Sigmoid colon (tissue), 7 donors: ENCODE data around the gene RPL3. TPM values are rescaled to one million over a fixed set of nuclear protein-coding genes. Genes with fewer than 3 reads are reported as not detected.
A peak's percentile ranks its signal among the peaks of the same experiment; 100 is the strongest.

ENCODE experiments used
- DNase-seq: peaks from one replicate; pipeline ENCODE4 v3.0.0-alpha.2; 2019
- H3K27ac ChIP-seq, 4 donors: fragments of 200-600 bp; sonication (generic); one replicate each; pipeline ENCODE4 v1.5.1; 2016 to 2019; ENCODE audit warnings: mild to moderate bottlenecking in 1 of 4
- H3K27me3 ChIP-seq, 3 donors: fragments of 200-600 bp; sonication (generic); one replicate each; pipeline ENCODE4 v1.5.1; 2019; ENCODE audit warnings: mild to moderate bottlenecking in 1 of 3
- H3K36me3 ChIP-seq, 4 donors: fragments of 200-600 bp; sonication (generic); one replicate each; pipeline ENCODE4 v1.5.1; 2016 to 2019
- H3K4me1 ChIP-seq, 4 donors: fragments of 200-600 bp; sonication (generic); one replicate each; pipeline ENCODE4 v1.5.1; 2017 to 2019
- H3K4me3 ChIP-seq, 4 donors: fragments of 200-600 bp; sonication (generic); one replicate each; pipeline ENCODE4 v1.5.1; 2017 to 2019; ENCODE audit warnings: mild to moderate bottlenecking in 2 of 4, moderate library complexity in 1 of 4
- H3K9me3 ChIP-seq, 4 donors: fragments of 200-600 bp in 3 of 4; sonication (generic) in 3 of 4; one replicate each; pipeline versions ENCODE4 v1.5.1 to v1.6.1; 2013 to 2019
- EP300 ChIP-seq, 4 donors: sonication (generic); formaldehyde crosslinking; IDR thresholded peaks; one replicate each; pipeline ENCODE4 v1.6.1; 2017; ENCODE audit warnings: antibody characterized with exemption in 4 of 4
- POLR2A ChIP-seq, 2 donors: fragments of 450-650 bp; IDR thresholded peaks; one replicate each; pipeline ENCODE4 v1.6.1; 2016; ENCODE audit warnings: antibody characterized with exemption in 2 of 2, mild to moderate bottlenecking in 2 of 2, moderate library complexity in 2 of 2
- POLR2AphosphoS5 ChIP-seq, 4 donors: sonication (generic); formaldehyde crosslinking; IDR thresholded peaks; one replicate each; pipeline ENCODE4 v1.6.1; 2017; ENCODE audit warnings: antibody characterized with exemption in 4 of 4
- WGBS, 2 donors: extraction: QIAGEN DNeasy Blood & Tissue Kit; methylation state at CpG; one replicate each; pipeline ENCODE4 v1.1.7; 2013; 5-methylcytosine and 5-hydroxymethylcytosine counted together
- intact Hi-C: fragments of 100-400 bp; cut with DNase I; formaldehyde crosslinking; loops from one replicate; pipeline ENCODE4 v1.15.1; 2023
- polyA plus RNA-seq, 3 donors: library from polyadenylated mRNA; stranded (reverse); fragments of 200-250 nt; gene quantifications; one replicate each; pipeline ENCODE4 v1.2.3, GENCODE V29; 2013
- total RNA-seq, 4 donors: library from RNA; depleted of rRNA; stranded (reverse); fragments of >200 nt; gene quantifications; one replicate each; pipeline ENCODE4 v1.1.0, GENCODE V29; 2016
- TF ChIP-seq, protein P1 (sequence below), 4 experiments: fragments of 450-650 bp in 3 of 4; fragments of 200-600 bp in 1 of 4; IDR thresholded peaks; one replicate each; pipeline ENCODE4 v1.5.1; 2016 to 2019; ENCODE audit warnings: antibody characterized with exemption in 4 of 4, mild to moderate bottlenecking in 3 of 4, moderate library complexity in 2 of 4
- donor health status: healthy with polysubstance abuse.
- donor health status: Bipolar disorder and iron deficiency.
- donor health status: healthy.

The RPL3 gene
- total and polyA plus RNA-seq, 7 donors: 1,532 to 4,917 (median 2,212) TPM

DNA sequence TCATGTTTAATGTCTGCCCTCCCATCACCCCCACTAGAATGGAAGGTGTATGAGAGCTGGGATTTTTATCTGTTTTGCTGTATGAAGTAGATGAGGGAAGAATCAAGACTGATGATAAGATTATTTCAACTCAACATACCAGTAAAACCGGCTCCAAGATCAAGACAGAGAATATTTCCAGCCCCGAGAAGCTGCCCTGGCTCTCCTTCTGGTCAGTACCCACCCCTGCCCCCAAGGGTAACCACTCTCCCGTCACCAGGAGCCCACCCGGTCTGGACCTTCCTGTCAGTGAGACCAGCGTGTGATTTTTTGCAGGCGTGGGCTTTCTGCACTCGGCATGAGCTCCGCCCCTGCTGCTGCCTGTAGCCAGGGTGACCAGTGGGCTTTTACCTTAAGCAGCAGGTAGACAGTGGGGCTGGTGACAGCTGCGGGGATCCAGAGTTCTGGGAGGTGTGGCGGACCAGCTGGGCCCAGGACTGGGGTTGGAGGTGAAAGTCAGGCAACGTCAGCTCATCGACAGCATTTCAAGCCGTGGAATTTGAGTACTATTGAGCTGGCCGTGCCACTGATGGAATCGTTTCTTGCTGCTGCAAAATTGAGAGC, 25.6 kb downstream of the RPL3 start:
- 73 to 86% methylated on average over 15 of the region's 15 CpGs for WGBS, 2 donors
- DNase-seq: no peak
- Histone ChIP-seq H3K4me3 (no peak overlapping the region), H3K36me3 (no peaks in the 10 kb centered on the region), H3K27ac (no peak overlapping the region), H3K4me1 (peaks cover 0 to 44% (median 33%) of the 10 kb centered on the region in 4 donors), H3K9me3 (no peaks in the 10 kb centered on the region), H3K27me3 (no peaks in the 10 kb centered on the region)
- TF ChIP-seq, protein P1, sequence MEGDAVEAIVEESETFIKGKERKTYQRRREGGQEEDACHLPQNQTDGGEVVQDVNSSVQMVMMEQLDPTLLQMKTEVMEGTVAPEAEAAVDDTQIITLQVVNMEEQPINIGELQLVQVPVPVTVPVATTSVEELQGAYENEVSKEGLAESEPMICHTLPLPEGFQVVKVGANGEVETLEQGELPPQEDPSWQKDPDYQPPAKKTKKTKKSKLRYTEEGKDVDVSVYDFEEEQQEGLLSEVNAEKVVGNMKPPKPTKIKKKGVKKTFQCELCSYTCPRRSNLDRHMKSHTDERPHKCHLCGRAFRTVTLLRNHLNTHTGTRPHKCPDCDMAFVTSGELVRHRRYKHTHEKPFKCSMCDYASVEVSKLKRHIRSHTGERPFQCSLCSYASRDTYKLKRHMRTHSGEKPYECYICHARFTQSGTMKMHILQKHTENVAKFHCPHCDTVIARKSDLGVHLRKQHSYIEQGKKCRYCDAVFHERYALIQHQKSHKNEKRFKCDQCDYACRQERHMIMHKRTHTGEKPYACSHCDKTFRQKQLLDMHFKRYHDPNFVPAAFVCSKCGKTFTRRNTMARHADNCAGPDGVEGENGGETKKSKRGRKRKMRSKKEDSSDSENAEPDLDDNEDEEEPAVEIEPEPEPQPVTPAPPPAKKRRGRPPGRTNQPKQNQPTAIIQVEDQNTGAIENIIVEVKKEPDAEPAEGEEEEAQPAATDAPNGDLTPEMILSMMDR (IDR thresholded peaks at IDR 0.05): no peak
- TF ChIP-seq POLR2A (IDR thresholded peaks at IDR 0.05) (no peak), POLR2AphosphoS5 (IDR thresholded peaks at IDR 0.05) (no peak), EP300 (IDR thresholded peaks at IDR 0.05) (no peak)
- intact Hi-C loops: no loop called here

DNA sequence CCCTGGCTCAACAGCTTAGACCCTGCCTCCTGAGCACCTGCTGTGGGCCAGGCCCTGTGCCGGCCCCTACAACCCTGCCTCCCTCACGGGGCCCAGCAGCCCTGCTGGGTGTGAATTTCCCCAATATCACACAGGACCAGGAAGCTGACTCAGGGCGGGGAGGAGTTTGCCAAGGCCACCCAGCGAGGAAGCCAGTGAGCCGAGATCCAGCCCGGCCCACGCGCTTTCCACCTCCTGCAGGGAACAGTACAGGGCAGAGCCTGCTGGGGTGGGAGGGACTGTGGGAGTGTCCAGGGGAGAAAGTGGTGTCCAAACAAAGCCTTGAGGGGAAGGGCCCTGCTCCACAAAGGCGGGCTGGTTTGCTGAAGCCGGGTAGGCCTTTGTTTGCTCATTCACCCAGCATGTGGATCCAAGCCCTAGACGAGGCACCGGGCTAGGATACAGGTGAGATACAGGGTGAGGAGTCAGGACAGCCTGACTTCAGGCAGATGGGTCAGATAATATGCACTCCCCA, 26.8 kb downstream of the RPL3 start:
- intact Hi-C loops: no loop called here
- no peaks in the 10 kb centered on the region for H3K36me3 ChIP-seq
- peak overlapping the region; percentile 59 to 72 (median 67) for H3K27ac ChIP-seq
- DNase-seq: peak; percentile 93
- 7 to 39% methylated on average over 12 of the region's 12 CpGs for WGBS, 2 donors
- H3K4me3 ChIP-seq: no peak overlapping the region
- TF ChIP-seq, protein P1 (IDR thresholded peaks at IDR 0.05): no peak
- TF ChIP-seq POLR2AphosphoS5 (IDR thresholded peaks at IDR 0.05) (peak in 3 of 4 donors; percentile 38 to 74 (median 46)), EP300 (IDR thresholded peaks at IDR 0.05) (no peak), POLR2A (IDR thresholded peaks at IDR 0.05) (no peak)
- H3K9me3 ChIP-seq: no peaks in the 10 kb centered on the region
- peaks cover 0 to 35% (median 31%) of the 10 kb centered on the region in 4 donors for H3K4me1 ChIP-seq
- no peaks in the 10 kb centered on the region for H3K27me3 ChIP-seq

DNA sequence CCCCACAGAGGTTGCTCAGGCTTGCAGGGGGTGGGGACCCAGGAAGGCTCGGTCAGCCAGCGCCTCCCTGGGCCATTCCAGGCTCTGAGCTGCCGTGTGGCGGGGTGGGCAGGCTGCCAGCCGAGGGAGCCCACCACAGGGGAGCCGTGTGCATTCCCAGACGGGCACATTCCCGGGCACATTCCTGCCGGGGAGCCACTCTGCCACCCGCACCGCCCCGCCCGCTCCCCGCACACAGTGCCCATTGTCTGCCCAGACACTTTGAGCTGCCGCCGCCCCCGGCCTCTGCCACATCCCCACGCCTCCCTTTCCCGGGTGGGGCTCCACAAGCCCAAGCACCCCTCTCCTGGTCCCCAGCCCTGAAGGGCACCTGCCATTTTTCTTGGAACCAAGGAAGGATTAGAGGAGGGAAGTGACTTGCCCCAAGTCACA, 27.4 kb downstream of the RPL3 start:
- WGBS, 2 donors: 24 to 70% methylated on average over 19 of the region's 19 CpGs
- H3K9me3 ChIP-seq: no peaks in the 10 kb centered on the region
- no peaks in the 10 kb centered on the region for H3K27me3 ChIP-seq
- no peaks in the 10 kb centered on the region for H3K36me3 ChIP-seq
- peaks cover 0 to 32% (median 29%) of the 10 kb centered on the region in 4 donors for H3K4me1 ChIP-seq
- intact Hi-C loops: no loop called here
- no peak overlapping the region for H3K4me3 ChIP-seq
- TF ChIP-seq EP300 (IDR thresholded peaks at IDR 0.05) (no peak), POLR2A (IDR thresholded peaks at IDR 0.05) (no peak), POLR2AphosphoS5 (IDR thresholded peaks at IDR 0.05) (no peak)
- H3K27ac ChIP-seq: peak overlapping the region; percentile 59 to 72 (median 67)
- no peak for DNase-seq

DNA sequence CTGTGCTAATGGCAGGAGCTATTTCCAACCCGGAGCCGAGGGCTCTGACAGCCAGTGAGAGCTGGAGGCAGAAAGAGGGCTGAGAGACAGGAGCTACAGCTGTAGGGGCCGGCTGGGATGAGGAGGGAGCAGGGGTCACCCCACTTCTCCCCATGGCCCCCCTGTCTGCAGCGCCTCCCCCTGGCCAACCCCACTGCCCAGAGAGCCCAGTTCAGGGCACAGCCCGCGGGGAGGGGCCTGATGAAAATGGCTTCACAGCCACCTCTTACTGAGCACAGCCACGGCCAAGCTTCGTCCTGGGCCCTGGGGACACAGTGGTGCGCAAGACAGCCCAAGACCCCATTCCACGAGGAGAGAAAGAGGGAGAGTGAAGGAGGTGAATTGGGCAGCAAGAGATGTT, 27.9 kb downstream of the RPL3 start:
- H3K36me3 ChIP-seq: no peaks in the 10 kb centered on the region
- H3K4me3 ChIP-seq: no peak overlapping the region
- peaks cover 0 to 28% (median 24%) of the 10 kb centered on the region in 4 donors for H3K4me1 ChIP-seq
- intact Hi-C loops: no loop called here
- peak overlapping the region; percentile 59 to 72 (median 67) for H3K27ac ChIP-seq
- TF ChIP-seq POLR2AphosphoS5 (IDR thresholded peaks at IDR 0.05) (no peak), POLR2A (IDR thresholded peaks at IDR 0.05) (no peak), EP300 (IDR thresholded peaks at IDR 0.05) (no peak)
- TF ChIP-seq, protein P1 (IDR thresholded peaks at IDR 0.05): no peak
- WGBS, 2 donors: 94 to 95% methylated on average over 10 of the region's 10 CpGs
- H3K9me3 ChIP-seq: no peaks in the 10 kb centered on the region
- no peaks in the 10 kb centered on the region for H3K27me3 ChIP-seq
- DNase-seq: no peak

DNA sequence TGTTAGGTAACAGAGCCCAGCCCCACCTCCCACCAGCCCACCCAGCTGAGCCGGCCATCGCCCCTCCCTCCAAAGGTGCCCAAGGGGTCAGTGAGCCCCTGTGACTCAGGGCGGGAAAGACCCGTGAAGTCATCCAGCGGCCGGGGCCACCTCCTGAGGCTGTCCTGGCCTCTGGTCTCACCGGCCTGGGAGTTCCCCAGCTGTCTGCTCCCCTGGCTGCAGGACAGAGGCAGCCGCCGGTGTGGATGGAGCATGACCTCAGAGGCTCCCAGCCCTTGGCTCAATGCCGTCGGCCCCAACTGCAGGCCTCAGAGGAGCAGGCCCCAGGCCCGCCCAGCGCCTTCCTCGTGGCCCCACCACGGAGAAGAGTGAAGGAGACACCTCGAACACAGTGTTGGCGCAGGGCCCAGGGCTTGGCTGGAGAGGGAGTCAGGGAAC, 28.7 kb downstream of the RPL3 start:
- H3K36me3 ChIP-seq: no peaks in the 10 kb centered on the region
- TF ChIP-seq POLR2AphosphoS5 (IDR thresholded peaks at IDR 0.05) (no peak), POLR2A (IDR thresholded peaks at IDR 0.05) (no peak), EP300 (IDR thresholded peaks at IDR 0.05) (no peak)
- TF ChIP-seq, protein P1 (IDR thresholded peaks at IDR 0.05): no peak
- no peak overlapping the region for H3K4me3 ChIP-seq
- intact Hi-C loops: no loop called here
- peak; percentile 84 for DNase-seq
- peak overlapping the region in 2 of 4 donors; percentile 71 to 72 for H3K27ac ChIP-seq
- peaks cover 0 to 28% (median 24%) of the 10 kb centered on the region in 4 donors for H3K4me1 ChIP-seq
- WGBS, 2 donors: 39 to 64% methylated on average over 17 of the region's 17 CpGs
- no peaks in the 10 kb centered on the region for H3K9me3 ChIP-seq
- H3K27me3 ChIP-seq: no peaks in the 10 kb centered on the region
